Nephron (organoid): Measurements from ENCODE around the gene ACAP3.

ENCODE experiments used
- H3K27ac Mint-ChIP-seq, 3 experiments: 2 replicates each; pipeline ENCODE4 v1.8.0; 2020; ENCODE audit warnings: mixed read lengths in 3 of 3, mild to moderate bottlenecking in 2 of 3, moderate library complexity in 1 of 3
- H3K27me3 Mint-ChIP-seq: 2 replicates; pipeline ENCODE4 v1.8.0; 2021; ENCODE audit warnings: low read depth, mild to moderate bottlenecking, moderate library complexity, mixed read lengths
- H3K36me3 Mint-ChIP-seq: 2 replicates; pipeline ENCODE4 v1.8.0; 2020; ENCODE audit warnings: low read depth, mixed read lengths
- H3K4me1 Mint-ChIP-seq: 2 replicates; pipeline ENCODE4 v1.8.0; 2020; ENCODE audit warnings: mixed read lengths
- H3K4me3 Mint-ChIP-seq, 3 experiments: 2 replicates each; pipeline ENCODE4 v1.8.0; 2020; ENCODE audit warnings: mild to moderate bottlenecking in 3 of 3, mixed read lengths in 3 of 3, moderate library complexity in 2 of 3
- H3K9me3 Mint-ChIP-seq: 2 replicates; pipeline ENCODE4 v1.8.0; 2020; ENCODE audit warnings: mixed read lengths
- TF ChIP-seq, protein P1 (sequence below), 3 experiments: fragments of 200-600 bp; sonication (generic); IDR thresholded peaks; one replicate each; pipeline ENCODE4 v1.5.0; 2021; ENCODE audit warnings: antibody characterized with exemption in 3 of 3; ENCODE audit not compliant: unreplicated experiment in 3 of 3

ACAP3 gene

GRCh38 chr1:1311107-1312104 lies 3.7 kb upstream of the ACAP3 start:
- Mint-ChIP-seq H3K9me3 (no peaks in the 10 kb centered on the region), H3K27me3 (no peaks in the 10 kb centered on the region), H3K4me3 (no peak overlapping the region), H3K27ac (no peak overlapping the region), H3K4me1 (peaks cover 6% of the 10 kb centered on the region), H3K36me3 (peaks cover 12% of the 10 kb centered on the region)
- TF ChIP-seq, protein P1, sequence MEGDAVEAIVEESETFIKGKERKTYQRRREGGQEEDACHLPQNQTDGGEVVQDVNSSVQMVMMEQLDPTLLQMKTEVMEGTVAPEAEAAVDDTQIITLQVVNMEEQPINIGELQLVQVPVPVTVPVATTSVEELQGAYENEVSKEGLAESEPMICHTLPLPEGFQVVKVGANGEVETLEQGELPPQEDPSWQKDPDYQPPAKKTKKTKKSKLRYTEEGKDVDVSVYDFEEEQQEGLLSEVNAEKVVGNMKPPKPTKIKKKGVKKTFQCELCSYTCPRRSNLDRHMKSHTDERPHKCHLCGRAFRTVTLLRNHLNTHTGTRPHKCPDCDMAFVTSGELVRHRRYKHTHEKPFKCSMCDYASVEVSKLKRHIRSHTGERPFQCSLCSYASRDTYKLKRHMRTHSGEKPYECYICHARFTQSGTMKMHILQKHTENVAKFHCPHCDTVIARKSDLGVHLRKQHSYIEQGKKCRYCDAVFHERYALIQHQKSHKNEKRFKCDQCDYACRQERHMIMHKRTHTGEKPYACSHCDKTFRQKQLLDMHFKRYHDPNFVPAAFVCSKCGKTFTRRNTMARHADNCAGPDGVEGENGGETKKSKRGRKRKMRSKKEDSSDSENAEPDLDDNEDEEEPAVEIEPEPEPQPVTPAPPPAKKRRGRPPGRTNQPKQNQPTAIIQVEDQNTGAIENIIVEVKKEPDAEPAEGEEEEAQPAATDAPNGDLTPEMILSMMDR (IDR thresholded peaks at IDR 0.05; ENCODE audit: unreplicated experiment in 3 of 3) = no peak

DNA sequence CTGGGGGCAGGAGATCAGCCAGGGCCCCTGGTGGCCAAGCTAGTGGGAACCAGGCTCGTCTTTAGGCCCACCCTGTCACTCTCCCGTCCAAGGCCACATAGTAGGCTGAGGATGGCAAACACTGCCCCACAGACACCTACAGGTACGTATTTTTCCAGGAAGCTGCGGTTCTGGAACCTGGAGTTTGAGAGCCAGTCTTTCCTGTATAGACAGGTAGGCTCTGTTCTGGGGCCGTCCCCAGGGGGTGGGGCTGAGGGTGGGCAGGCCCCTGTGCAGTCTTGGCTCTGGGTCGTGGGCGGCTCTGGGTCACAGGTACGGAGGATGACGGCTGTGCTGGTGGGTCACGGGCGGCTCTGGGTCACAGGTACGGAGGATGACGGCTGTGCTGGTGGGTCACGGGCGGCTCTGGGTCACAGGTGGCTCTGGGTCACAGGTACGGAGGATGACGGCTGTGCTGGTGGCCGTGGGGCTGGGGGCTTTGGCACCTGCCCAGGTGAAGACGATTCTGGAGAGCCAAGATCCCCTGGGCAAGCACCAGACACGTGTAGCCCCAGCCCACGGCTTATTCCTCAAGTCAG lies 2.8 kb upstream of the ACAP3 start:
- Mint-ChIP-seq H3K27me3 (no peaks in the 10 kb centered on the region), H3K4me3 (peak overlapping the region; percentile 64 to 77 (median 75)), H3K9me3 (no peaks in the 10 kb centered on the region), H3K4me1 (peaks cover 13% of the 10 kb centered on the region), H3K36me3 (peaks cover 4% of the 10 kb centered on the region), H3K27ac (no peak overlapping the region)
- TF ChIP-seq, protein P1 (IDR thresholded peaks at IDR 0.05; ENCODE audit: unreplicated experiment in 3 of 3) = no peak

- Mint-ChIP-seq H3K9me3 (no peaks in the 10 kb centered on the region), H3K27me3 (no peaks in the 10 kb centered on the region), H3K4me3 (peak overlapping the region; percentile 75 to 79 (median 75)), H3K36me3 (peaks cover 4% of the 10 kb centered on the region), H3K4me1 (peaks cover 15% of the 10 kb centered on the region), H3K27ac (no peak overlapping the region)
- TF ChIP-seq, protein P1 (IDR thresholded peaks at IDR 0.05; ENCODE audit: unreplicated experiment in 3 of 3) = no peak
These were observed 2.3 kb upstream of the ACAP3 start for GRCh38 chr1:1310109-1310385.

DNA sequence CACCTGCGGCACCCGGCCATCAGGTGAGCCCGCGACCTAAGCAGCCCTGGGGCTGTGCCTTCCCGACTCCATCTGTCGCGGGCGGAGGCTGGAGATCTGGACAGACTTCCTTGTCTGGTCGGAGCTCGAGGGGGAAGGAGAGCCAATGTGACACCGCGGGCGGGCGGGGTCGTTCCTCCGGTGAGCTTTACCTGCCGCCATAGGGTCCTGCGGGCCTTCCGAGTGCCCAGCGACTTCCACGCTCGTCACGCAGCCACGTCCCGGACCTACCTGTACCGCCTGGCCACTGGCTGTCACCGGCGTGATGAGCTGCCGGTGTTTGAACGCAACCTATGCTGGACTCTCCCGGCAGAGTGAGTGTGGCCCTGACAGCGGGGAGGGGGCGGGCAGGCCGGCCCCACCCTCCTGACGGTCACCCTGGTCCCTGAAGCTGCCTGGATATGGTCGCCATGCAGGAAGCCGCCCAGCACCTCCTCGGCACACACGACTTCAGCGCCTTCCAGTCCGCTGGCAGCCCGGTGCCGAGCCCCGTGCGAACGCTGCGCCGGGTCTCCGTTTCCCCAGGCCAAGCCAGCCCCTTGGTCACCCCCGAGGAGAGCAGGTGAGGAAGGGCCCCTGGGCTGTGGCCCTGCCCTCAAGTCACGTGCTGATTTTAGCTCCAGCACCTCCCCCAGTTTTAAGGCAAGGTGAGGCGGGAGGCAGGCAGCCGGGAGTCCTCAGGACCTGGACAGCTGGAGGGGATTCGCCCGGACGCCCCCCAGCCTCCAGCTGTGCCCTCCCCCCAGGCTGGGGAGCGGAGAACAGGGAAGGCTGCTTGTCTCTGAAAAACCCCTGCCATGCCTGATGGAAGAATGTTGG lies 1.8 kb upstream of the ACAP3 start:
- peaks cover 4% of the 10 kb centered on the region for H3K36me3 Mint-ChIP-seq
- peaks cover 20% of the 10 kb centered on the region for H3K4me1 Mint-ChIP-seq
- H3K27me3 Mint-ChIP-seq = no peaks in the 10 kb centered on the region
- no peak overlapping the region for H3K27ac Mint-ChIP-seq
- TF ChIP-seq, protein P1 (IDR thresholded peaks at IDR 0.05; ENCODE audit: unreplicated experiment in 3 of 3) = no peak
- no peaks in the 10 kb centered on the region for H3K9me3 Mint-ChIP-seq
- H3K4me3 Mint-ChIP-seq = peak overlapping the region; percentile 75 to 79 (median 75)

DNA sequence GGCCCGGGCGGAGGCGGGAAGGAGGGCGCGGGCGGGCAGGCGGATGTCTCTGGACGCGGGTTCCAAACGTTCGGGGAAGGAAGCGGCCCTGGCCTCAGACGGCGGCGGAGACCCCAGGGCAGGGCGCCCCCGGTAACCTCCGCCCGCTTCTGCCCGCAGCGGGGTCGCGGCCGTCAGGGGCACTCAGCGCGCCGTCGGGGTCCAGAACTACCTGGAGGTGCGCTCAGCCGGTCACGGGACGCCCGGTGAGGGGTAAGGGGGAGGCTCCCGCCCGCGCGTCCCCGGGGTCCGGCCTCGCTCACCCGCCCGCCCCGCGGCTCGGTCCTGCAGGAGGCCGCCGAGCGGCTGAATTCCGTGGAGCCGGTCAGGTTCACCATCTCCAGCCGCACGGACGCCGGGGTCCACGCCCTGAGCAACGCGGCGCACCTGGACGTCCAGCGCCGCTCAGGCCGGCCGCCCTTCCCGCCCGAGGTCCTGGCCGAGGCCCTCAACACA lies 1.1 kb upstream of the ACAP3 start:
- TF ChIP-seq, protein P1 (IDR thresholded peaks at IDR 0.05; ENCODE audit: unreplicated experiment in 3 of 3) = no peak
- peaks cover 22% of the 10 kb centered on the region for H3K4me1 Mint-ChIP-seq
- H3K4me3 Mint-ChIP-seq = peak overlapping the region; percentile 80 to 86 (median 84)
- H3K9me3 Mint-ChIP-seq = no peaks in the 10 kb centered on the region
- no peak overlapping the region for H3K27ac Mint-ChIP-seq
- no peaks in the 10 kb centered on the region for H3K27me3 Mint-ChIP-seq
- peaks cover 3% of the 10 kb centered on the region for H3K36me3 Mint-ChIP-seq
